H1 (cell line): ENCODE results near the gene JMJD1C.

Experiments used
- CTCF ChIP-seq, 3 experiments: IDR thresholded peaks; 1 replicate in 2 of 3; 2 replicates in 1 of 3; pipeline versions ENCODE4 v1.5.1 to v1.6.1; 2011; ENCODE audit warnings: low read length in 3 of 3, mild to moderate bottlenecking in 3 of 3, inconsistent platforms in 2 of 3, low read depth in 1 of 3, moderate library complexity in 1 of 3; ENCODE audit not compliant: insufficient read depth in 1 of 3; ENCODE audit errors: control extremely low read depth in 1 of 3
- EZH2 ChIP-seq: fragments of 200-600 bp; sonication (generic); IDR thresholded peaks from 2 replicates; pipeline ENCODE4 v1.7.1; 2012; ENCODE audit warnings: low read depth, mild to moderate bottlenecking, moderate library complexity, low read length, inconsistent platforms; ENCODE audit not compliant: severe bottlenecking
- HDAC6 ChIP-seq: IDR thresholded peaks from one replicate; pipeline ENCODE4 v1.7.1; 2012; ENCODE audit warnings: low read depth, mild to moderate bottlenecking, inconsistent platforms, low read length, moderate library complexity
- NRF1 ChIP-seq: IDR thresholded peaks from 2 replicates; pipeline ENCODE4 v1.6.1; 2011; ENCODE audit warnings: mild to moderate bottlenecking, low read depth, low read length, improper control_type of control experiment
- POLR2A ChIP-seq, 2 experiments: IDR thresholded peaks; 1 replicate in 1 of 2; 2 replicates in 1 of 2; pipeline ENCODE4 v1.6.1; 2011; ENCODE audit warnings: low read depth in 2 of 2, low read length in 2 of 2, mild to moderate bottlenecking in 2 of 2; ENCODE audit errors: control extremely low read depth in 1 of 2
- TF ChIP-seq, protein P1 (sequence below): IDR thresholded peaks from 2 replicates; pipeline ENCODE4 v1.6.1; 2011; ENCODE audit warnings: low read length, improper control_type of control experiment

- TF ChIP-seq NRF1, result no peak
- no peak for TF ChIP-seq HDAC6
- TF ChIP-seq EZH2, result no peak
- TF ChIP-seq CTCF (IDR thresholded peaks at IDR 0.05; ENCODE audit: control extremely low read depth in 1 of 3, insufficient read depth in 1 of 3, low read depth in 1 of 3, low read length in 3 of 3), result no peak
- TF ChIP-seq POLR2A (IDR thresholded peaks at IDR 0.05; ENCODE audit: control extremely low read depth in 1 of 2, low read depth in 2 of 2, low read length in 2 of 2), result no peak
- TF ChIP-seq, protein P1, sequence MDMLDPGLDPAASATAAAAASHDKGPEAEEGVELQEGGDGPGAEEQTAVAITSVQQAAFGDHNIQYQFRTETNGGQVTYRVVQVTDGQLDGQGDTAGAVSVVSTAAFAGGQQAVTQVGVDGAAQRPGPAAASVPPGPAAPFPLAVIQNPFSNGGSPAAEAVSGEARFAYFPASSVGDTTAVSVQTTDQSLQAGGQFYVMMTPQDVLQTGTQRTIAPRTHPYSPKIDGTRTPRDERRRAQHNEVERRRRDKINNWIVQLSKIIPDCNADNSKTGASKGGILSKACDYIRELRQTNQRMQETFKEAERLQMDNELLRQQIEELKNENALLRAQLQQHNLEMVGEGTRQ, result no peak
Measured at GRCh38 chr10:63165249-63165648, 300.5 kb downstream of the JMJD1C start.
